Mesendoderm (in vitro differentiated cells): ENCODE measurements around the gene DBET.
"Not testable (repeated sequence)": the region's sequence is repeated elsewhere in the genome, so short reads cannot be mapped to it uniquely, and the experiment has no call there.

Experiments used
- DNase-seq: peaks from one replicate; pipeline ENCODE4 v3.0.0; 2013
- H2AK5ac ChIP-seq: 2 replicates; pipeline ENCODE4 v1.6.1; 2013; ENCODE audit warnings: low read length, inconsistent platforms
- H2BK120ac ChIP-seq: 2 replicates; pipeline ENCODE4 v1.6.1; 2013; ENCODE audit warnings: low read depth, mild to moderate bottlenecking, low read length, moderate library complexity, mixed read lengths
- H2BK15ac ChIP-seq: replicated peaks from 2 replicates; pipeline ENCODE4 v1.6.1; 2013; ENCODE audit warnings: low read depth, mild to moderate bottlenecking, moderate library complexity
- H2BK5ac ChIP-seq: 2 replicates; pipeline ENCODE4 v1.6.1; 2013; ENCODE audit warnings: low read length, inconsistent platforms
- H3K18ac ChIP-seq: 2 replicates; pipeline ENCODE4 v1.6.1; 2013; ENCODE audit warnings: mild to moderate bottlenecking, low read length, mixed read lengths
- H3K23ac ChIP-seq: one replicate; pipeline ENCODE4 v1.6.1; 2013; ENCODE audit warnings: low read length
- H3K27ac ChIP-seq: 2 replicates; pipeline ENCODE4 v1.5.1; 2013; ENCODE audit warnings: low read depth, mild to moderate bottlenecking, inconsistent platforms, low read length, moderate library complexity
- H3K27me3 ChIP-seq: 2 replicates; pipeline ENCODE4 v1.6.1; 2013; ENCODE audit warnings: low read length, control low read depth, mild to moderate bottlenecking, inconsistent platforms; ENCODE audit not compliant: insufficient read depth, poor library complexity
- H3K36me3 ChIP-seq: 2 replicates; pipeline ENCODE4 v1.6.1; 2013; ENCODE audit warnings: low read length, inconsistent platforms; ENCODE audit not compliant: control insufficient read depth, insufficient read depth
- H3K4ac ChIP-seq: one replicate; pipeline ENCODE4 v1.6.1; 2013; ENCODE audit warnings: low read depth, mild to moderate bottlenecking, low read length, moderate library complexity
- H3K4me1 ChIP-seq: 2 replicates; pipeline ENCODE4 v1.6.1; 2013; ENCODE audit warnings: low read depth, low read length, inconsistent platforms; ENCODE audit not compliant: control insufficient read depth
- H3K4me2 ChIP-seq: 2 replicates; pipeline ENCODE4 v1.6.1; 2013; ENCODE audit warnings: low read length
- H3K4me3 ChIP-seq: 2 replicates; pipeline ENCODE4 v1.5.1; 2013; ENCODE audit warnings: mild to moderate bottlenecking, low read length
- H3K56ac ChIP-seq: one replicate; pipeline ENCODE4 v1.6.1; 2013; ENCODE audit warnings: low read length
- H3K79me1 ChIP-seq: 2 replicates; pipeline ENCODE4 v1.6.1; 2013; ENCODE audit warnings: low read length, inconsistent platforms
- H3K79me2 ChIP-seq: 2 replicates; pipeline ENCODE4 v1.6.1; 2013; ENCODE audit warnings: mild to moderate bottlenecking, low read length; ENCODE audit not compliant: control insufficient read depth, insufficient read depth
- H3K9ac ChIP-seq: 2 replicates; pipeline ENCODE4 v1.6.1; 2013; ENCODE audit warnings: low read length, inconsistent platforms
- H4K5ac ChIP-seq: one replicate; pipeline ENCODE4 v1.6.1; 2013; ENCODE audit warnings: low read length
- H4K8ac ChIP-seq: one replicate; pipeline ENCODE4 v1.6.1; 2013; ENCODE audit warnings: low read depth, mild to moderate bottlenecking, control low read depth, low read length, moderate library complexity
- WGBS: extraction: QIAGEN DNeasy Blood & Tissue Kit; methylation state at CpG from one replicate; pipeline ENCODE4 v1.1.7; 2013; ENCODE audit warnings: low lambda C conversion rate, missing lambda C conversion rate; ENCODE audit not compliant: insufficient coverage; ENCODE audit errors: extremely low coverage; 5-methylcytosine and 5-hydroxymethylcytosine counted together

DBET gene

DNA sequence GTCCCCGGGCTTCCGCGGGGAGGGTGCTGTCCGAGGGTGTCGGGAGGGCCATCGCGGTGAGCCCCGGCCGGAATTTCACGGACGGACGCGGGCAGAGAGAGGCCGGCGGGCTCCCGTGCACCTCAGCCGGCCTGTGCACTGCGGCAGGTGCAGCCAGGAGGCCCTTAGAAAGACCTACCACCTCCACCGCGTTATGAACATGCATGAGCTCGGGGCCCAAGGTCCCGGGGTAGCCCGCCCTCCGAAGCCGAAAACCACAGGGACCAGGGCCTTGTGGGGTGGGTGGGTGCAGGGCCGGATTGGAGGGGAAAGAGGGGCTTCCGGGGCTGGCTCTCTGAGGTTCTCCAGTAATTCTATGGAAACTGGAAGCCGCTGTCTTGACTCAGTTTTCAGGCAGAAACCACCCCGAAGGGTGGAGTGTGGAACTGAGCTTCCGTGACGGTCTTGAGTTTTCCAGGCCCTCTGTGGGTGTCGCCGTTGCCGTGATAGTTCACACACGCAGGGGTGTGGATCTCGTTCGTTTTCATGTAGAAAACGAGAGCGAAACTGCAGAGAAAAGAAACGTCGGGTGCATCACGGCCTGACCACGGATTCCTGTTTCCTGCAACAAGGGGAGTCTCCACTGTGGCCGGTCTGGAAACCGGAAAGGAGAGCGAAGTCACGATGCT lies 41.6 kb upstream of the DBET start:
- H3K4me1 ChIP-seq, H2BK15ac ChIP-seq, H3K56ac ChIP-seq, H3K79me1 ChIP-seq, H3K18ac ChIP-seq, H3K23ac ChIP-seq, H3K9ac ChIP-seq, H2AK5ac ChIP-seq, H3K4me2 ChIP-seq, H4K8ac ChIP-seq, H3K4me3 ChIP-seq, H2BK5ac ChIP-seq, H3K27ac ChIP-seq, H3K36me3 ChIP-seq, H2BK120ac ChIP-seq, H4K5ac ChIP-seq, H3K79me2 ChIP-seq, DNase-seq, H3K4ac ChIP-seq: not testable (repeated sequence)
- peaks cover 26% of the 10 kb centered on the region for H3K27me3 ChIP-seq
- WGBS: no CpG with 5 or more reads among the region's 47 CpGs

DNA sequence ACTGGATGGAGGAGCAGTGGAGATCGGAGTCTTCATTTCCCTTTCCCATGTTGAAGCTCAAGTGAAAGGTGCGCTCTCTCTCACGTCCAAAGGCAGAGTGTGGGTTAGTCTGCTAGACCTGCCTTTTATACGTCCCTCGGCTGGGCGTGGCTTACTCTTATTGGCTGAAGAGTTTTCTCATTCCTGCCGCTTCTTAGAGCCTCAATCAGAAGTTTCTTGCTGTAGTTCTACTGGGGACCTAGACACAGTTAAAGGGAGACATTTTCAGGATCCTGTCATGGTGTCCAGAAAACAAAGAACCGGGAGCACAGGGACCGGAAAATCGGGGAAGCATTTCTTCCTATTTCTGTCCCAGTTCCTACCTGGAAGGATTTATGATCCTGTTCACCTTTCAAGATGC lies 37.1 kb upstream of the DBET start, which contains the start of gene FRG2:
Gene FRG2 (minus strand): TSS at position 101 of the 400 bp plus-strand sequence. CDS start 52 bp downstream, at position 49.
- H2BK15ac ChIP-seq, H3K79me1 ChIP-seq, H2BK5ac ChIP-seq, H4K5ac ChIP-seq, H3K9ac ChIP-seq, H4K8ac ChIP-seq, DNase-seq, H3K4ac ChIP-seq, H3K18ac ChIP-seq, H2BK120ac ChIP-seq, H3K27ac ChIP-seq, H3K56ac ChIP-seq, H3K4me3 ChIP-seq, H3K27me3 ChIP-seq, H3K79me2 ChIP-seq, H3K4me1 ChIP-seq, H3K4me2 ChIP-seq, H2AK5ac ChIP-seq, H3K36me3 ChIP-seq, H3K23ac ChIP-seq: not testable (repeated sequence)
- WGBS: no CpG with 5 or more reads among the region's 10 CpGs

DNA sequence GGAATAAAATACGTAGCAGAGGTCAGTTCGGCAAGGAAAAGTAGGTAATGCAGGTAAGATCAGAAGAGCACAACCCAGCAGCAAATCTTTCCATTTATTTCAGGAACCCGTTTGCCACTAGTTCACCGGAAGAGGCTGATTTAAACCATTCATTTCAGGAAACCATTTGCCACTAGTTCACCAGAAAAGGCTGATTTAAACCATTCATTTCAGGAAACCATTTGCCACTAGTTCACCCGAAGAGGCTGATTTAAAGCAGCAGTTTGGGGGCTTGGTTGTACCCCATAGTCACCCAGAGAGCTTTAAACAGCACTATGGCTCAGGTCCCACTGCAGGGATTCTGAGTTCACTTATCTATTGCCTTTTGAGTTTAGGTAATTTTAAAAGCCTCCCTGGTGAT lies 33.0 kb upstream of the DBET start:
- not testable (repeated sequence) for H2AK5ac ChIP-seq, H3K4me3 ChIP-seq, H3K4me2 ChIP-seq, H3K4ac ChIP-seq, H3K23ac ChIP-seq, H3K56ac ChIP-seq, H2BK120ac ChIP-seq, H3K79me1 ChIP-seq, H2BK5ac ChIP-seq, H4K8ac ChIP-seq, H3K27me3 ChIP-seq, H3K4me1 ChIP-seq, H3K9ac ChIP-seq, H2BK15ac ChIP-seq, H4K5ac ChIP-seq, H3K18ac ChIP-seq, DNase-seq, H3K27ac ChIP-seq, H3K79me2 ChIP-seq, H3K36me3 ChIP-seq
- no CpG with 5 or more reads among the region's 5 CpGs for WGBS

DNA sequence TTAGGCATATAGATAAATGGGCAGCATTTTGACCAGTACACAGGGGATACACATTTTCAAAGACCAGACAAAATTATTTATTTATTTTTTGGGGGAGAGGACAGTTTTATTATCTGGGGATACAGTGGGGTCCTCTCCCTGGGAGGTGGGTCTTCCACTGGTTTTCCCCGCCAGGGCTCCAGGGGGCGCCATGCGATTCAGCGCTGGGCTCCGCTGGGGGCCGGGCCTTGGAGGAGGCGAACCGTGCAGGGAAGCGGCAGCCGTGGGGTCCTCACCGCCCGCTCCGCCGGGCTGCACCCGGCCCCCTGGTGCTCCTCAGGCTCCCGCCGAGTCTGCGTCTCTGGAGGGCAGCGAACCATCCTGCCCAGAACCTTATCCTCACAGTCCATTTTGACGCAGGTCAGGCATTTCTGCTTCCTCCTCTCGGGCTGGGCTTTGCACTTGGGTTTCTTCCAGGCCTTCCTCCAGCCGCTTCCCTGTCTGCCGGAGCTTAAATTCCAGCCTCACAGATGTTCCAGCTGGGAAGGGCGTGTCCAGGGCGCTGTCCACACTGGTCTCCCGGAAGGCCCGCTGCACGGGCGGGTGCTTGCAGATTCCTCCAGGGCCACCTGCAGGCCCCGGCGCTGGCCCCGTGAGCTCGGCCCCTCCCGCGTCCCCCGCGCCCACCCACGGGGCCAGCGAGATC lies 26.5 kb upstream of the DBET start:
- not testable (repeated sequence) for H2BK120ac ChIP-seq, H4K8ac ChIP-seq, H4K5ac ChIP-seq, H2BK15ac ChIP-seq, H2BK5ac ChIP-seq, H3K4ac ChIP-seq, H3K4me1 ChIP-seq, H3K23ac ChIP-seq, H3K56ac ChIP-seq, H3K79me2 ChIP-seq, H3K36me3 ChIP-seq, H3K18ac ChIP-seq, H3K9ac ChIP-seq, H3K79me1 ChIP-seq, H2AK5ac ChIP-seq, H3K27me3 ChIP-seq, H3K27ac ChIP-seq, DNase-seq, H3K4me3 ChIP-seq, H3K4me2 ChIP-seq
- WGBS: no CpG with 5 or more reads among the region's 39 CpGs

DNA sequence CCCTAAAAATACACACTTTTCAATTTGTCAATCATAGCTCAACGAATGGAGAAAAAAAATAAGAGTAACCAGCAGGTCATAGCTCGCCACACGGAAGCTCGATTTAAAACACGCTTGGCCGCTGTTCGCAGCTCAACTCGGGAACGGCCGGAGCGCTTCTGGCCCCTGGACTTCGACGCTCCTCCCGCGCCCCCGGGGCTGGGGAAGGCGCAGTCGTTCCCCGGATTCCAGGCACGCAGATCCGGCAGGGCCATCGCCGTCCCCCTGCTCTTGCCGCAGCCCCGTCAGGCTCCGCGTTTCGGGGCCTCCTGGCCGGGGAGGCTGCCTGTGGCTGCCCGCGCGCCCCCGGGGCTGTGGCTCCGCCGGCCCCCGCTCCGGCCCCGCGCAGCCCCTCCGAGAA lies 23.4 kb upstream of the DBET start:
- not testable (repeated sequence) for H3K18ac ChIP-seq, H4K8ac ChIP-seq, H2BK15ac ChIP-seq, H3K27me3 ChIP-seq, H2BK5ac ChIP-seq, H3K4me2 ChIP-seq, H3K4me1 ChIP-seq, H3K9ac ChIP-seq, H3K23ac ChIP-seq, H2BK120ac ChIP-seq, H4K5ac ChIP-seq, H3K56ac ChIP-seq, H2AK5ac ChIP-seq, H3K36me3 ChIP-seq, DNase-seq, H3K27ac ChIP-seq, H3K4ac ChIP-seq, H3K79me2 ChIP-seq, H3K4me3 ChIP-seq, H3K79me1 ChIP-seq
- WGBS: no CpG with 5 or more reads among the region's 40 CpGs
